K562 treated with DMSO at 1 percent for 48 hours (cell line): Measurements from ENCODE around the gene TBX2. TPM values are rescaled to one million over a fixed set of nuclear protein-coding genes. Genes with fewer than 3 reads are reported as not detected.

Experiments used
- total RNA-seq: library from RNA; unstranded; fragments of 300-600 nt; gene quantifications from 2 replicates; pipeline ENCODE4 v1.2.3, GENCODE V29; 2022; ENCODE audit warnings: low replicate concordance; ENCODE audit errors: extremely low read depth

TBX2 gene
- total RNA-seq: not detected in 2 replicates

GRCh38 chr17:61399131-61400065 lies at the start of gene TBX2:
Gene TBX2 (plus strand): TSS chr17:61399843. CDS start chr17:61400177, 334 bp downstream.

GRCh38 chr17:61452301-61453290 lies 53.0 kb downstream of the TBX2 start, which contains the start of gene TBX4:
Gene TBX4 (plus strand): TSS chr17:61452422. CDS start chr17:61456491, 4,069 bp downstream.

Other genes starting within 250 kb of the TBX2 start
- gene TBX4, start 52.6 kb downstream of the TBX2 start, total RNA-seq: not detected in 2 replicates
- gene NACA2, start 191.4 kb downstream of the TBX2 start, total RNA-seq: not detected in 2 replicates